ENCODE results near the gene PLEKHA5. TPM values are rescaled to one million over a fixed set of nuclear protein-coding genes. Genes with fewer than 3 reads are reported as not detected.
A peak's percentile ranks its signal among the peaks of the same experiment; 100 is the strongest.

PLEKHA5 gene
- total and polyA plus RNA-seq, 4 donors: 4.9 to 88.5 (median 20.9) TPM

- H3K4me3 ChIP-seq: no peak overlapping the region
- peaks cover 0 to 6% (median 4%) of the 10 kb centered on the region in 4 donors for H3K36me3 ChIP-seq (ENCODE audit: control insufficient read depth in 4 of 4, insufficient read depth in 4 of 4, low read length in 4 of 4)
- WGBS, 2 donors: 90 to 97% methylated on average over 3 of the region's 3 CpGs
- no peak overlapping the region for H3K9ac ChIP-seq (ENCODE audit: insufficient read depth in 1 of 2, low read length in 2 of 2)
- no peaks in the 10 kb centered on the region for H3K27me3 ChIP-seq (ENCODE audit: control insufficient read depth in 3 of 3, insufficient read depth in 3 of 3, low read length in 2 of 3)
- H3K27ac ChIP-seq (ENCODE audit: low read depth in 1 of 2, low read length in 1 of 2): no peak overlapping the region
- H3K9me3 ChIP-seq (ENCODE audit: control insufficient read depth in 4 of 4, insufficient read depth in 3 of 4, low read length in 3 of 4): no peaks in the 10 kb centered on the region
- no peak for TF ChIP-seq CTCF (IDR thresholded peaks at IDR 0.05; ENCODE audit: control extremely low read depth, extremely low read depth)
- DNase-seq (no peak), ATAC-seq (ENCODE audit: insufficient read depth, low FRiP score) (no peak)
- peaks cover 0 to 6% (median 0%) of the 10 kb centered on the region in 5 donors for H3K4me1 ChIP-seq (ENCODE audit: control insufficient read depth in 5 of 5, insufficient read depth in 5 of 5, low read length in 5 of 5)
These were observed 181.6 kb downstream of the PLEKHA5 start for GRCh38 chr12:19311165-19311564.

GRCh38 chr12:19312637-19313036, 183.1 kb downstream of the PLEKHA5 start:
- no peaks in the 10 kb centered on the region for H3K9me3 ChIP-seq (ENCODE audit: control insufficient read depth in 4 of 4, insufficient read depth in 3 of 4, low read length in 3 of 4)
- peak; percentile 62 for ATAC-seq (ENCODE audit: insufficient read depth, low FRiP score)
- no peak overlapping the region for H3K4me3 ChIP-seq
- TF ChIP-seq CTCF (IDR thresholded peaks at IDR 0.05; ENCODE audit: control extremely low read depth, extremely low read depth): no peak
- peak in 1 of 3 donors; percentile 25 for DNase-seq
- 52 to 83% methylated on average over 2 of the region's 2 CpGs for WGBS, 2 donors
- no peak overlapping the region for H3K9ac ChIP-seq (ENCODE audit: insufficient read depth in 1 of 2, low read length in 2 of 2)
- H3K27me3 ChIP-seq (ENCODE audit: control insufficient read depth in 3 of 3, insufficient read depth in 3 of 3, low read length in 2 of 3): no peaks in the 10 kb centered on the region
- H3K4me1 ChIP-seq (ENCODE audit: control insufficient read depth in 5 of 5, insufficient read depth in 5 of 5, low read length in 5 of 5): peaks cover 0 to 6% (median 0%) of the 10 kb centered on the region in 5 donors
- H3K36me3 ChIP-seq (ENCODE audit: control insufficient read depth in 4 of 4, insufficient read depth in 4 of 4, low read length in 4 of 4): no peaks in the 10 kb centered on the region
- H3K27ac ChIP-seq (ENCODE audit: low read depth in 1 of 2, low read length in 1 of 2): no peak overlapping the region

- ATAC-seq (ENCODE audit: insufficient read depth, low FRiP score): no peak
These were observed 186.9 kb downstream of the PLEKHA5 start for GRCh38 chr12:19316425-19316824.

More at GRCh38 chr12:19316425-19316824, 186.9 kb downstream of the PLEKHA5 start:
- no peak for DNase-seq
- 91 to 96% methylated on average over 2 of the region's 2 CpGs for WGBS, 2 donors
- peaks cover 0 to 11% (median 0%) of the 10 kb centered on the region in 5 donors for H3K4me1 ChIP-seq (ENCODE audit: control insufficient read depth in 5 of 5, insufficient read depth in 5 of 5, low read length in 5 of 5)
- H3K9ac ChIP-seq (ENCODE audit: insufficient read depth in 1 of 2, low read length in 2 of 2): no peak overlapping the region
- H3K27ac ChIP-seq (ENCODE audit: low read depth in 1 of 2, low read length in 1 of 2): no peak overlapping the region
- H3K27me3 ChIP-seq (ENCODE audit: control insufficient read depth in 3 of 3, insufficient read depth in 3 of 3, low read length in 2 of 3): no peaks in the 10 kb centered on the region
- peaks cover 0 to 3% (median under 1%) of the 10 kb centered on the region in 4 donors for H3K36me3 ChIP-seq (ENCODE audit: control insufficient read depth in 4 of 4, insufficient read depth in 4 of 4, low read length in 4 of 4)
- TF ChIP-seq CTCF (IDR thresholded peaks at IDR 0.05; ENCODE audit: control extremely low read depth, extremely low read depth): no peak
- H3K9me3 ChIP-seq (ENCODE audit: control insufficient read depth in 4 of 4, insufficient read depth in 3 of 4, low read length in 3 of 4): no peaks in the 10 kb centered on the region
- no peak overlapping the region for H3K4me3 ChIP-seq

All from lung (tissue), 12 donors.